Fibroblast of lung (primary cell): ENCODE measurements around the gene ZNF185. TPM values are rescaled to one million over a fixed set of nuclear protein-coding genes. Genes with fewer than 3 reads are reported as not detected.

ENCODE experiments used
- DNase-seq, 2 donors: peaks; one replicate each; pipeline versions ENCODE4 v3.0.0 to v3.0.0-alpha.2; 2010; ENCODE audit warnings: low read depth in 2 of 2
- H2AFZ ChIP-seq: 2 replicates; pipeline ENCODE4 v1.5.1; 2012; ENCODE audit warnings: low read length, control low read depth, inconsistent platforms
- H3K27ac ChIP-seq: 2 replicates; pipeline ENCODE4 v1.5.1; 2011; ENCODE audit warnings: low read length, control low read depth; ENCODE audit not compliant: insufficient read depth
- H3K27me3 ChIP-seq: 2 replicates; pipeline ENCODE4 v1.5.1; 2011; ENCODE audit warnings: mild to moderate bottlenecking, low read length; ENCODE audit not compliant: control insufficient read depth, insufficient read depth
- H3K36me3 ChIP-seq: 2 replicates; pipeline ENCODE4 v1.5.1; 2011; ENCODE audit warnings: low read length; ENCODE audit not compliant: control insufficient read depth, insufficient read depth
- H3K4me1 ChIP-seq: 2 replicates; pipeline ENCODE4 v1.5.1; 2011; ENCODE audit warnings: low read length; ENCODE audit not compliant: control insufficient read depth, insufficient read depth; ENCODE audit errors: extremely low read depth
- H3K4me2 ChIP-seq: 2 replicates; pipeline ENCODE4 v1.5.1; 2011; ENCODE audit warnings: low read length, control low read depth; ENCODE audit not compliant: insufficient read depth; ENCODE audit errors: extremely low read depth
- H3K4me3 ChIP-seq, 4 experiments: fragments of 200-600 bp in 1 of 4; sonication (generic) in 1 of 4; replicated peaks in 1 of 4; 2 replicates each; pipeline ENCODE4 v1.5.1; 2011 to 2016; ENCODE audit warnings: low read length in 4 of 4, low read depth in 3 of 4, mild to moderate bottlenecking in 3 of 4, control low read depth in 2 of 4, inconsistent platforms in 1 of 4, mixed read lengths in 1 of 4; ENCODE audit not compliant: insufficient read depth in 1 of 4; ENCODE audit errors: control extremely low read depth in 1 of 4
- H3K79me2 ChIP-seq: 2 replicates; pipeline ENCODE4 v1.5.1; 2012; ENCODE audit warnings: mild to moderate bottlenecking, low read length, inconsistent platforms; ENCODE audit not compliant: control insufficient read depth, insufficient read depth
- H3K9ac ChIP-seq: 2 replicates; pipeline ENCODE4 v1.5.1; 2011; ENCODE audit warnings: mild to moderate bottlenecking, low read length, control low read depth; ENCODE audit not compliant: insufficient read depth
- H3K9me3 ChIP-seq: 2 replicates; pipeline ENCODE4 v1.5.1; 2012; ENCODE audit warnings: low read depth, low read length; ENCODE audit not compliant: control insufficient read depth, insufficient read depth
- H4K20me1 ChIP-seq: 2 replicates; pipeline ENCODE4 v1.5.1; 2011; ENCODE audit warnings: low read length; ENCODE audit not compliant: control insufficient read depth, insufficient read depth; ENCODE audit errors: extremely low read depth
- EZH2 ChIP-seq: IDR thresholded peaks from 2 replicates; pipeline ENCODE4 v1.5.1; 2012; ENCODE audit warnings: low read length, control low read depth, mild to moderate bottlenecking; ENCODE audit errors: missing control alignments
- polyA minus RNA-seq: library from RNA; depleted of rRNA, polyadenylated mRNA; stranded (reverse); fragments of >200 nt; gene quantifications from 2 replicates; pipeline ENCODE4 v1.2.3, GENCODE V29; 2011; ENCODE audit warnings: low replicate concordance
- polyA plus RNA-seq, 2 donors: library from polyadenylated mRNA; depleted of rRNA in 1 of 2; stranded (reverse) in 1 of 2; unstranded in 1 of 2; fragments of >200 nt; gene quantifications; 2 replicates each; pipeline ENCODE4 v1.2.1, GENCODE V29; 2011 to 2012; ENCODE audit warnings: missing spikeins in 1 of 2
- total RNA-seq: library from RNA; depleted of rRNA; stranded (reverse); fragments of >200 nt; gene quantifications from 2 replicates; pipeline ENCODE4 v1.2.1, GENCODE V29; 2014
- TF ChIP-seq, protein P1 (sequence below), 2 donors: IDR thresholded peaks in 1 of 2; conservative IDR thresholded peaks in 1 of 2; 1 replicate in 1 of 2; 2 replicates in 1 of 2; pipeline ENCODE4 v1.5.1; 2011 to 2012; ENCODE audit warnings: low read length in 2 of 2, control low read depth in 1 of 2, inconsistent platforms in 1 of 2, low read depth in 1 of 2, mild to moderate bottlenecking in 1 of 2

Gene ZNF185
- total RNA-seq = 0.66 and 1.0 TPM in 2 replicates
- 2.3 and 4.2 TPM in 2 replicates for polyA plus RNA-seq
- 1.2 and 2.8 TPM in 2 replicates for polyA plus RNA-seq (2012)
- polyA minus RNA-seq = 0.19 and 3.5 TPM in 2 replicates

DNA sequence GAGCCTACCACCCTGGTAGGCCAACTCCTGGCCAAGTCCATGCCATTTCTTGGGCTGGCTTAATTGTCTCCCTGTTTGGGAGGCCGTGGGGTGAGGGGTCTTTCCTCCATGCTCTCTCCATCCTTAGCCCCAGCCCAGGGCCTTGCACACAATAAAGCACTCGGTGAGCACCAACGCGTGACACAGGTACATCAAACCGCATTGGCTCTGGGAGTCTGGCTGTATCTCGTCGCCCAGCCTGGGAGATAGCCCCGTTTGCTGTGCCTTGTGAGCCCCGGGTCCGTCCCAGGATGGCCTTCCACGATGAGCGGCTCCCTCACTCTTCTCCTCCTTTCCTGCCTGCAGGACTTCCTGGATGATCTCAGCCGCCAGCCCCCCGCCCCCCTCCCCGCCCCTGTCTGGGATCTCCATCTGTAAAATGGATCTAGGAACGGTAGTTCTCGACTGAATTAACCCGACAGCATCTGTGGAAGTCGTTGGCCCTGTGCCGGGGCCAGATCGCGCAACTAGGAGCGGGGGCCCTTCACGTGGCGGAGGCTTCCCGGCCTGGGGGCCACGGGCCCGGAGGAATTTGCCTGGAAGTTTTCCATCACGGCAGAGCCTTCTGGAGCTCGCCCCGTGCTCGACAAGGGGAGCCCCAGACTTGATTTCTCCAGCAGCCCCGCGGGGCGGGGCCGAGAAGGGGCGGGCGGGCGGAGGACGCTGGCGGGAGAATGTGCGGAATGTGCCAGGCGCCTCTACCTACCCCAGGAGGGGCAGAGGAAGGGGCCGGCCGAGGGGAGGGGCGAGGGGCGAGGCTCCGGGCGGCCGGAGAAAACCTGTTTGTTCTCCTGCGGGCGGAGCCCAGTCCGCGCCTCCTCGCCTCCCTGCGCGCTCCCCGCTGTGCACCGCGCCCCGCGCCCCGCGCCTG is at the start of gene ZNF185:
Gene ZNF185 (plus strand): TSS at position 846 of the 910 bp plus-strand sequence. CDS start 16,423 bp downstream, outside the sequence.
- H3K79me2 ChIP-seq = no peaks in the 10 kb centered on the region
- no peaks in the 10 kb centered on the region for H3K27me3 ChIP-seq
- H3K27ac ChIP-seq = no peak within 1 kb of the TSS
- H3K9me3 ChIP-seq = no peaks in the 10 kb centered on the region
- DNase-seq = peak in 1 of 2 donors; percentile 59
- peaks cover 2% of the 10 kb centered on the region for H3K4me1 ChIP-seq
- no peak within 1 kb of the TSS for H3K4me2 ChIP-seq
- no peak for TF ChIP-seq EZH2
- TF ChIP-seq, protein P1, sequence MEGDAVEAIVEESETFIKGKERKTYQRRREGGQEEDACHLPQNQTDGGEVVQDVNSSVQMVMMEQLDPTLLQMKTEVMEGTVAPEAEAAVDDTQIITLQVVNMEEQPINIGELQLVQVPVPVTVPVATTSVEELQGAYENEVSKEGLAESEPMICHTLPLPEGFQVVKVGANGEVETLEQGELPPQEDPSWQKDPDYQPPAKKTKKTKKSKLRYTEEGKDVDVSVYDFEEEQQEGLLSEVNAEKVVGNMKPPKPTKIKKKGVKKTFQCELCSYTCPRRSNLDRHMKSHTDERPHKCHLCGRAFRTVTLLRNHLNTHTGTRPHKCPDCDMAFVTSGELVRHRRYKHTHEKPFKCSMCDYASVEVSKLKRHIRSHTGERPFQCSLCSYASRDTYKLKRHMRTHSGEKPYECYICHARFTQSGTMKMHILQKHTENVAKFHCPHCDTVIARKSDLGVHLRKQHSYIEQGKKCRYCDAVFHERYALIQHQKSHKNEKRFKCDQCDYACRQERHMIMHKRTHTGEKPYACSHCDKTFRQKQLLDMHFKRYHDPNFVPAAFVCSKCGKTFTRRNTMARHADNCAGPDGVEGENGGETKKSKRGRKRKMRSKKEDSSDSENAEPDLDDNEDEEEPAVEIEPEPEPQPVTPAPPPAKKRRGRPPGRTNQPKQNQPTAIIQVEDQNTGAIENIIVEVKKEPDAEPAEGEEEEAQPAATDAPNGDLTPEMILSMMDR (conservative IDR thresholded peaks at IDR 0.05 in 1 of 2, IDR thresholded peaks at IDR 0.05 in 1 of 2; ENCODE audit: low read depth in 1 of 2, low read length in 2 of 2) = no peak
- H4K20me1 ChIP-seq = no peaks in the 10 kb centered on the region
- no peak within 1 kb of the TSS for H3K9ac ChIP-seq
- H2AFZ ChIP-seq = no peak within 1 kb of the TSS
- no peaks in the 10 kb centered on the region for H3K36me3 ChIP-seq
- H3K4me3 ChIP-seq = peak within 1 kb of the TSS in 1 of 4 experiments; percentile 33

- H2AFZ ChIP-seq = no peak overlapping the region
- H3K4me1 ChIP-seq = no peaks in the 10 kb centered on the region
- H3K9ac ChIP-seq = no peak overlapping the region
- H3K79me2 ChIP-seq = peaks cover 2% of the 10 kb centered on the region
- no peaks in the 10 kb centered on the region for H3K27me3 ChIP-seq
- no peaks in the 10 kb centered on the region for H3K9me3 ChIP-seq
- H3K36me3 ChIP-seq = no peaks in the 10 kb centered on the region
- no peak overlapping the region for H3K27ac ChIP-seq
- no peak overlapping the region for H3K4me3 ChIP-seq
- no peak overlapping the region for H3K4me2 ChIP-seq
- no peaks in the 10 kb centered on the region for H4K20me1 ChIP-seq
- DNase-seq = no peak
- no peak for TF ChIP-seq EZH2
- TF ChIP-seq, protein P1 (conservative IDR thresholded peaks at IDR 0.05 in 1 of 2, IDR thresholded peaks at IDR 0.05 in 1 of 2; ENCODE audit: low read depth in 1 of 2, low read length in 2 of 2) = no peak
Measured at GRCh38 chrX:152850465-152850864, 47.4 kb upstream of the ZNF185 start.

DNA sequence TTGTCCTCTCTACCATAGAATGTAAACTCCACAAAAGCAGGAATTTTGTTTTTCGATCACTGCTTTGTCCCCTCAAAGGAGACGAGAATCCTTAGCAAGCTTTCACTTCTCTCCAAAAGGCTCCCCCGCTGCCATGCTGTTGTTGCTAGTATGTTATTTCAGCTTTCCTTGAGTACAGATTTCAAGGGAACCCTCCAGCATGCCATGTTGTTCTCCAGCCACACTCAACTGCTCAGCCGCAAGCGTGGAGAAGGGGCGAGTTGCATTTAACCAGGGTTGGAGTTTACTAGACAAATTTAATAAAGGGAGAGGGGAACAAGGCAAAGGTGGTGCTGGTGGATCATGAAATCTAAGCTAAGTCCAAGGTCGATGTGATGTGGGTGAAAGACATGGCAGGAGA is 43.9 kb upstream of the ZNF185 start:
- Histone ChIP-seq H3K4me2 (no peak overlapping the region), H3K27me3 (no peaks in the 10 kb centered on the region), H3K27ac (no peak overlapping the region), H3K4me1 (no peaks in the 10 kb centered on the region), H3K9me3 (no peaks in the 10 kb centered on the region), H3K4me3 (no peak overlapping the region), H3K36me3 (no peaks in the 10 kb centered on the region), H3K9ac (no peak overlapping the region), H2AFZ (no peak overlapping the region), H3K79me2 (no peaks in the 10 kb centered on the region), H4K20me1 (no peaks in the 10 kb centered on the region)
- DNase-seq = no peak
- no peak for TF ChIP-seq EZH2
- TF ChIP-seq, protein P1 (conservative IDR thresholded peaks at IDR 0.05 in 1 of 2, IDR thresholded peaks at IDR 0.05 in 1 of 2; ENCODE audit: low read depth in 1 of 2, low read length in 2 of 2) = no peak
